ENCODE measurements around the gene PON3. TPM values are rescaled to one million over a fixed set of nuclear protein-coding genes. Genes with fewer than 3 reads are reported as not detected.

The PON3 gene
- total RNA-seq, 1 experiment from 2014 or later = 15.0 TPM

- Mint-ChIP-seq H3K27me3 (ENCODE audit: insufficient read depth, unreplicated experiment) (no peaks in the 10 kb centered on the region), H3K36me3 (ENCODE audit: insufficient read depth, unreplicated experiment) (no peaks in the 10 kb centered on the region), H3K4me1 (ENCODE audit: low read depth, unreplicated experiment) (no peaks in the 10 kb centered on the region), H3K4me3 (ENCODE audit: unreplicated experiment) (no peak overlapping the region), H3K27ac (ENCODE audit: unreplicated experiment) (no peak overlapping the region), H3K9me3 (ENCODE audit: unreplicated experiment) (no peaks in the 10 kb centered on the region)
- DNase-seq = no peak
- Histone ChIP-seq H3K9me3 (no peaks in the 10 kb centered on the region), H3K4me3 (ENCODE audit: low read depth, low read length) (no peak overlapping the region), H3K36me3 (ENCODE audit: control insufficient read depth, insufficient read depth, low read length) (no peaks in the 10 kb centered on the region; the same call in 1 of the 2 replicates), H3K27me3 (replicated peaks; ENCODE audit: control insufficient read depth, insufficient read depth, low read length) (no peaks in the 10 kb centered on the region), H3K4me1 (peaks cover 14% of the 10 kb centered on the region)
- TF ChIP-seq CTCF (IDR thresholded peaks at IDR 0.05; ENCODE audit: insufficient read depth in 1 of 2, low read depth in 1 of 2, low read length in 1 of 2, severe bottlenecking in 1 of 2, unreplicated experiment in 1 of 2) = no peak
- ChIA-PET POLR2A (no interaction called here), CTCF (interaction anchor here (0.7 kb wide), 1 partner anchor 363 kb away, joined by 7 read pairs; no protein-coding TSS in a partner anchor)
- intact Hi-C loops (cut with micrococcal nuclease; ENCODE audit: unreplicated experiment) = no loop called here
- BruUV-seq (replicated peaks) = no TSS peak
Measured at GRCh38 chr7:95327356-95327755, 68.8 kb downstream of the PON3 start.

- TF ChIP-seq CTCF (IDR thresholded peaks at IDR 0.05; ENCODE audit: insufficient read depth in 1 of 2, low read depth in 1 of 2, low read length in 1 of 2, severe bottlenecking in 1 of 2, unreplicated experiment in 1 of 2) = no peak
- H3K4me3 ChIP-seq (ENCODE audit: low read depth, low read length) = no peak within 1 kb of the TSS
- no TSS peak for BruUV-seq (replicated peaks)
- CTCF ChIA-PET = no interaction called here
- no peak within 1 kb of the TSS for H3K27ac Mint-ChIP-seq (ENCODE audit: unreplicated experiment)
- H3K9me3 ChIP-seq = no peaks in the 10 kb centered on the region
- no peaks in the 10 kb centered on the region for H3K36me3 Mint-ChIP-seq (ENCODE audit: insufficient read depth, unreplicated experiment)
- no peaks in the 10 kb centered on the region for H3K9me3 Mint-ChIP-seq (ENCODE audit: unreplicated experiment)
- no peaks in the 10 kb centered on the region for H3K4me1 Mint-ChIP-seq (ENCODE audit: low read depth, unreplicated experiment)
- POLR2A ChIA-PET = no interaction called here
- no peaks in the 10 kb centered on the region for H3K27me3 Mint-ChIP-seq (ENCODE audit: insufficient read depth, unreplicated experiment)
- DNase-seq = no peak
- intact Hi-C loops (cut with micrococcal nuclease; ENCODE audit: unreplicated experiment) = no loop called here
- no peaks in the 10 kb centered on the region for H3K27me3 ChIP-seq (replicated peaks; ENCODE audit: control insufficient read depth, insufficient read depth, low read length)
- no peak within 1 kb of the TSS for H3K4me3 Mint-ChIP-seq (ENCODE audit: unreplicated experiment)
- H3K36me3 ChIP-seq (ENCODE audit: control insufficient read depth, insufficient read depth, low read length) = no peaks in the 10 kb centered on the region; the same call in 1 of the 2 replicates
- peaks cover 14% of the 10 kb centered on the region for H3K4me1 ChIP-seq
Measured at GRCh38 chr7:95324431-95324830, 71.7 kb downstream of the PON3 start, which contains the start of gene PON1. PON1 (minus strand) TSS chr7:95324532; CDS start chr7:95324475, 57 bp downstream.

GRCh38 chr7:95323410-95324129 is 72.6 kb downstream of the PON3 start:
- no peaks in the 10 kb centered on the region for H3K27me3 Mint-ChIP-seq (ENCODE audit: insufficient read depth, unreplicated experiment)
- Histone ChIP-seq H3K4me1 (peaks cover 14% of the 10 kb centered on the region), H3K9me3 (no peaks in the 10 kb centered on the region), H3K4me3 (ENCODE audit: low read depth, low read length) (no peak overlapping the region), H3K27me3 (replicated peaks; ENCODE audit: control insufficient read depth, insufficient read depth, low read length) (no peaks in the 10 kb centered on the region), H3K36me3 (ENCODE audit: control insufficient read depth, insufficient read depth, low read length) (no peaks in the 10 kb centered on the region; the same call in 1 of the 2 replicates)
- BruUV-seq (replicated peaks) = no TSS peak
- no peak for DNase-seq
- no peaks in the 10 kb centered on the region for H3K9me3 Mint-ChIP-seq (ENCODE audit: unreplicated experiment)
- intact Hi-C loops (cut with micrococcal nuclease; ENCODE audit: unreplicated experiment) = no loop called here
- ChIA-PET CTCF (no interaction called here), POLR2A (no interaction called here)
- no peaks in the 10 kb centered on the region for H3K36me3 Mint-ChIP-seq (ENCODE audit: insufficient read depth, unreplicated experiment)
- TF ChIP-seq CTCF (IDR thresholded peaks at IDR 0.05; ENCODE audit: insufficient read depth in 1 of 2, low read depth in 1 of 2, low read length in 1 of 2, severe bottlenecking in 1 of 2, unreplicated experiment in 1 of 2) = no peak
- no peak overlapping the region for H3K27ac Mint-ChIP-seq (ENCODE audit: unreplicated experiment)
- H3K4me3 Mint-ChIP-seq (ENCODE audit: unreplicated experiment) = no peak overlapping the region
- no peaks in the 10 kb centered on the region for H3K4me1 Mint-ChIP-seq (ENCODE audit: low read depth, unreplicated experiment)
